Hematopoietic multipotent progenitor cell treated with erythropoietin and hydrocortisone succinate and interleukin-3 and kit ligand, for 4 days (in vitro differentiated cells): ENCODE data around the gene CRADD.

Experiments used
- DNase-seq: peaks from one replicate; pipeline ENCODE4 v3.0.0-alpha.2; 2015

Gene CRADD

GRCh38 chr12:93819050-93819491, 141.9 kb downstream of the CRADD start:
- DNase-seq: peak; percentile 26

GRCh38 chr12:93823616-93824391, 146.6 kb downstream of the CRADD start:
- no peak for DNase-seq

GRCh38 chr12:93824514-93825500, 147.6 kb downstream of the CRADD start:
- DNase-seq: no peak

GRCh38 chr12:93825501-93825888, 148.3 kb downstream of the CRADD start:
- no peak for DNase-seq

- no peak for DNase-seq
Observed at GRCh38 chr12:93825931-93826555, 148.9 kb downstream of the CRADD start.

- no peak for DNase-seq
Observed at GRCh38 chr12:93827179-93827578, 150.0 kb downstream of the CRADD start.

GRCh38 chr12:93827669-93828068, 150.5 kb downstream of the CRADD start:
- no peak for DNase-seq

GRCh38 chr12:93829016-93829415, 151.8 kb downstream of the CRADD start:
- no peak for DNase-seq

- no peak for DNase-seq
Observed at GRCh38 chr12:93831374-93831773, 154.2 kb downstream of the CRADD start.

GRCh38 chr12:93832131-93832530, 155.0 kb downstream of the CRADD start:
- DNase-seq: no peak

GRCh38 chr12:93833946-93834345, 156.8 kb downstream of the CRADD start:
- DNase-seq: no peak

- no peak for DNase-seq
Observed at GRCh38 chr12:93836620-93837260, 159.6 kb downstream of the CRADD start.

- no peak for DNase-seq
Observed at GRCh38 chr12:93838193-93838592, 161.0 kb downstream of the CRADD start.

- DNase-seq: no peak
Observed at GRCh38 chr12:93839064-93839463, 161.9 kb downstream of the CRADD start.

GRCh38 chr12:93841671-93842070, 164.5 kb downstream of the CRADD start:
- no peak for DNase-seq

- no peak for DNase-seq
Observed at GRCh38 chr12:93844164-93844784, 167.1 kb downstream of the CRADD start.

GRCh38 chr12:93846936-93847516, 169.9 kb downstream of the CRADD start:
- DNase-seq: no peak

GRCh38 chr12:93847517-93848474, 170.6 kb downstream of the CRADD start:
- peak; percentile 66 for DNase-seq

- DNase-seq: peak; percentile 74
Observed at GRCh38 chr12:93848523-93849101, 171.4 kb downstream of the CRADD start.

- no peak for DNase-seq
Observed at GRCh38 chr12:93849946-93850345, 172.8 kb downstream of the CRADD start.
